ENCODE results near the gene ZNF138. TPM values are rescaled to one million over a fixed set of nuclear protein-coding genes. Genes with fewer than 3 reads are reported as not detected.
"Not testable (repeated sequence)": the region's sequence is repeated elsewhere in the genome, so short reads cannot be mapped to it uniquely, and the experiment has no call there.

Gene ZNF138
- total RNA-seq, 1 experiment from 2014 or later: 21.4 TPM

DNA sequence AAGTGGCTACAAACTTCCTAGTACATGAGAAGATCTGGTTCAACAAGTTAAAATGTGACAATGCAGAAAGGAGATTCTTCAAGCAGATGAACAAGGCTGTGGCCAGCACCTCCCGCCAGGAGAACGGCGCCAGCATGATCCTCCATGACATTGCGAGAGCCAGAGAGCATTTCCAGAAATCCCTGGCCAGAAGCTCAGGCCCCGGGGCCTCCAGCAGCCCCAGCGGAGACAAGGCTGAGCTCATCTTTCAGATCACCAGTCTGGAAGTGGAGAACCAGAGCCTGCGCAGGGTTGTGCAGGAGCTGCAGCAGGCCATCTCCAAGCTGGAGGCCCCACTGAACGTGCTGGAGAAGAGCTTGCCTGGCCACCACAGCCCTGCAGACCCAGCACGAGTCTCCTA, 68.8 kb downstream of the ZNF138 start:
- ATAC-seq: no peak
- Mint-ChIP-seq H3K27ac (no peak overlapping the region), H3K4me3 (no peak overlapping the region), H3K27me3 (ENCODE audit: low read depth) (peaks cover 17% of the 10 kb centered on the region), H3K9me3 (peaks cover 47% of the 10 kb centered on the region), H3K36me3 (peaks cover 29% of the 10 kb centered on the region), H3K4me1 (no peaks in the 10 kb centered on the region)
- TF ChIP-seq OVOL2 (CRISPR knock-in tag; IDR thresholded peaks at IDR 0.05; ENCODE audit: borderline replicate concordance) (no peak), NFATC4 (CRISPR knock-in tag; IDR thresholded peaks at IDR 0.05) (no peak), ELF4 (CRISPR knock-in tag; IDR thresholded peaks at IDR 0.05; ENCODE audit: low read depth) (no peak), NFE2L1 (CRISPR knock-in tag; IDR thresholded peaks at IDR 0.05) (no peak), CREB1 (CRISPR knock-in tag; IDR thresholded peaks at IDR 0.05) (no peak), TCF7 (CRISPR knock-in tag; IDR thresholded peaks at IDR 0.05; ENCODE audit: low read depth) (no peak), PRRX2 (CRISPR knock-in tag; IDR thresholded peaks at IDR 0.05) (no peak), ZNF219 (CRISPR knock-in tag; IDR thresholded peaks at IDR 0.05; ENCODE audit: borderline replicate concordance) (no peak)
- POLR2A ChIA-PET: no interaction called here
- no peak for DNase-seq (ENCODE audit: low spot score)
- CTCF ChIA-PET: no interaction called here

DNA sequence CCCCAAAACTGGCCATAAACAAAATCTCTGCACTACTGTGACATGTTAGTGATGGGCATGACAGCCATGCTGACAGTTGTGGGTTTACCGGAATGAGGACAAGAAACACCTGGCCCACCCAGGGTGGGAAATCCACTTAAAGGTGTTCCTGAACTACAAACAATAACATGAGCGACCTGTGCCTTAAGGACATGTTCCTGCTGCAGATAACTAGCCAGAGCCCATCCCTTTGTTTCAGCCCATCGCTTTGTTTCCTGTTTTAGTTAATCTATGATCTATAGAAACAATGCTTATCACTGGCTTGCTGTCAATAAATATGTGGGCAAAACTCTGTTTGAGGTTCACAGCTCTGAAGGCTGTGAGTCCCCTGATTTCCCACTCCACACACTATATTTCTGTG, 69.3 kb downstream of the ZNF138 start:
- CTCF ChIA-PET; H3K4me3 Mint-ChIP-seq; H3K27ac Mint-ChIP-seq; H3K4me1 Mint-ChIP-seq; ATAC-seq; POLR2A ChIA-PET; DNase-seq (ENCODE audit: low spot score): not testable (repeated sequence)
- Mint-ChIP-seq H3K27me3 (ENCODE audit: low read depth) (peaks cover 17% of the 10 kb centered on the region), H3K36me3 (peaks cover 29% of the 10 kb centered on the region), H3K9me3 (peaks cover 45% of the 10 kb centered on the region)

- ATAC-seq (no peak), DNase-seq (ENCODE audit: low spot score) (no peak)
- H3K9me3 Mint-ChIP-seq: peaks cover 49% of the 10 kb centered on the region
- POLR2A ChIA-PET: no interaction called here
- peaks cover 29% of the 10 kb centered on the region for H3K36me3 Mint-ChIP-seq
- peaks cover 17% of the 10 kb centered on the region for H3K27me3 Mint-ChIP-seq (ENCODE audit: low read depth)
- H3K27ac Mint-ChIP-seq: no peak overlapping the region
- no peaks in the 10 kb centered on the region for H3K4me1 Mint-ChIP-seq
- H3K4me3 Mint-ChIP-seq: no peak overlapping the region
- CTCF ChIA-PET: no interaction called here
- TF ChIP-seq, protein P1, sequence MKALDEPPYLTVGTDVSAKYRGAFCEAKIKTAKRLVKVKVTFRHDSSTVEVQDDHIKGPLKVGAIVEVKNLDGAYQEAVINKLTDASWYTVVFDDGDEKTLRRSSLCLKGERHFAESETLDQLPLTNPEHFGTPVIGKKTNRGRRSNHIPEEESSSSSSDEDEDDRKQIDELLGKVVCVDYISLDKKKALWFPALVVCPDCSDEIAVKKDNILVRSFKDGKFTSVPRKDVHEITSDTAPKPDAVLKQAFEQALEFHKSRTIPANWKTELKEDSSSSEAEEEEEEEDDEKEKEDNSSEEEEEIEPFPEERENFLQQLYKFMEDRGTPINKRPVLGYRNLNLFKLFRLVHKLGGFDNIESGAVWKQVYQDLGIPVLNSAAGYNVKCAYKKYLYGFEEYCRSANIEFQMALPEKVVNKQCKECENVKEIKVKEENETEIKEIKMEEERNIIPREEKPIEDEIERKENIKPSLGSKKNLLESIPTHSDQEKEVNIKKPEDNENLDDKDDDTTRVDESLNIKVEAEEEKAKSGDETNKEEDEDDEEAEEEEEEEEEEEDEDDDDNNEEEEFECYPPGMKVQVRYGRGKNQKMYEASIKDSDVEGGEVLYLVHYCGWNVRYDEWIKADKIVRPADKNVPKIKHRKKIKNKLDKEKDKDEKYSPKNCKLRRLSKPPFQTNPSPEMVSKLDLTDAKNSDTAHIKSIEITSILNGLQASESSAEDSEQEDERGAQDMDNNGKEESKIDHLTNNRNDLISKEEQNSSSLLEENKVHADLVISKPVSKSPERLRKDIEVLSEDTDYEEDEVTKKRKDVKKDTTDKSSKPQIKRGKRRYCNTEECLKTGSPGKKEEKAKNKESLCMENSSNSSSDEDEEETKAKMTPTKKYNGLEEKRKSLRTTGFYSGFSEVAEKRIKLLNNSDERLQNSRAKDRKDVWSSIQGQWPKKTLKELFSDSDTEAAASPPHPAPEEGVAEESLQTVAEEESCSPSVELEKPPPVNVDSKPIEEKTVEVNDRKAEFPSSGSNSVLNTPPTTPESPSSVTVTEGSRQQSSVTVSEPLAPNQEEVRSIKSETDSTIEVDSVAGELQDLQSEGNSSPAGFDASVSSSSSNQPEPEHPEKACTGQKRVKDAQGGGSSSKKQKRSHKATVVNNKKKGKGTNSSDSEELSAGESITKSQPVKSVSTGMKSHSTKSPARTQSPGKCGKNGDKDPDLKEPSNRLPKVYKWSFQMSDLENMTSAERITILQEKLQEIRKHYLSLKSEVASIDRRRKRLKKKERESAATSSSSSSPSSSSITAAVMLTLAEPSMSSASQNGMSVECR (CRISPR knock-in tag; IDR thresholded peaks at IDR 0.05; ENCODE audit: borderline replicate concordance): no peak
- TF ChIP-seq ETV6 (CRISPR knock-in tag; IDR thresholded peaks at IDR 0.05): no peak
- TF ChIP-seq, protein P2, sequence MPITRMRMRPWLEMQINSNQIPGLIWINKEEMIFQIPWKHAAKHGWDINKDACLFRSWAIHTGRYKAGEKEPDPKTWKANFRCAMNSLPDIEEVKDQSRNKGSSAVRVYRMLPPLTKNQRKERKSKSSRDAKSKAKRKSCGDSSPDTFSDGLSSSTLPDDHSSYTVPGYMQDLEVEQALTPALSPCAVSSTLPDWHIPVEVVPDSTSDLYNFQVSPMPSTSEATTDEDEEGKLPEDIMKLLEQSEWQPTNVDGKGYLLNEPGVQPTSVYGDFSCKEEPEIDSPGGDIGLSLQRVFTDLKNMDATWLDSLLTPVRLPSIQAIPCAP (CRISPR knock-in tag; IDR thresholded peaks at IDR 0.05): no peak
- TF ChIP-seq ZNF423 (CRISPR knock-in tag; IDR thresholded peaks at IDR 0.05): no peak
- no peak for TF ChIP-seq TEAD4 (CRISPR knock-in tag; IDR thresholded peaks at IDR 0.05)
- TF ChIP-seq ATF1 (CRISPR knock-in tag; IDR thresholded peaks at IDR 0.05): no peak
- TF ChIP-seq FOXK1 (CRISPR knock-in tag; IDR thresholded peaks at IDR 0.05): no peak
- TF ChIP-seq E2F4 (CRISPR knock-in tag; IDR thresholded peaks at IDR 0.05; ENCODE audit: borderline replicate concordance, low read depth): no peak
- no peak for TF ChIP-seq OVOL2 (CRISPR knock-in tag; IDR thresholded peaks at IDR 0.05; ENCODE audit: borderline replicate concordance)
- no peak for TF ChIP-seq STAT6 (CRISPR knock-in tag; conservative IDR thresholded peaks at IDR 0.05; ENCODE audit: low read depth)
- no peak for TF ChIP-seq ZNF281 (CRISPR knock-in tag; IDR thresholded peaks at IDR 0.05)
- TF ChIP-seq ZNF219 (CRISPR knock-in tag; IDR thresholded peaks at IDR 0.05; ENCODE audit: borderline replicate concordance): no peak
- TF ChIP-seq, protein P3, sequence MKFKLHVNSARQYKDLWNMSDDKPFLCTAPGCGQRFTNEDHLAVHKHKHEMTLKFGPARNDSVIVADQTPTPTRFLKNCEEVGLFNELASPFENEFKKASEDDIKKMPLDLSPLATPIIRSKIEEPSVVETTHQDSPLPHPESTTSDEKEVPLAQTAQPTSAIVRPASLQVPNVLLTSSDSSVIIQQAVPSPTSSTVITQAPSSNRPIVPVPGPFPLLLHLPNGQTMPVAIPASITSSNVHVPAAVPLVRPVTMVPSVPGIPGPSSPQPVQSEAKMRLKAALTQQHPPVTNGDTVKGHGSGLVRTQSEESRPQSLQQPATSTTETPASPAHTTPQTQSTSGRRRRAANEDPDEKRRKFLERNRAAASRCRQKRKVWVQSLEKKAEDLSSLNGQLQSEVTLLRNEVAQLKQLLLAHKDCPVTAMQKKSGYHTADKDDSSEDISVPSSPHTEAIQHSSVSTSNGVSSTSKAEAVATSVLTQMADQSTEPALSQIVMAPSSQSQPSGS (CRISPR knock-in tag; IDR thresholded peaks at IDR 0.05; ENCODE audit: borderline replicate concordance, low read depth): no peak
These were observed 69.7 kb downstream of the ZNF138 start for GRCh38 chr7:64863969-64864368.
